Measurements from ENCODE around the gene ZBTB7C.

GRCh38 chr18:48093104-48093503 lies 316.1 kb downstream of the ZBTB7C start:
- TF ChIP-seq JUND (IDR thresholded peaks at IDR 0.05): no peak
- no peak for TF ChIP-seq EZH2phosphoT487 (IDR thresholded peaks at IDR 0.05; ENCODE audit: borderline replicate concordance, low read depth)
- no peak for TF ChIP-seq CTCF (IDR thresholded peaks at IDR 0.05)
- no peak for TF ChIP-seq GATA2 (CRISPR knock-in tag; IDR thresholded peaks at IDR 0.05)
- TF ChIP-seq USF1 (IDR thresholded peaks at IDR 0.05; ENCODE audit: borderline replicate concordance, low read depth): no peak
- TF ChIP-seq POLR2AphosphoS5 (IDR thresholded peaks at IDR 0.05; ENCODE audit: low read depth, low read length): no peak
- TF ChIP-seq EP300 (IDR thresholded peaks at IDR 0.05; ENCODE audit: borderline replicate concordance in 1 of 2, low read depth in 1 of 2, low read length in 1 of 2): no peak
- no peak for TF ChIP-seq REST (IDR thresholded peaks at IDR 0.05; ENCODE audit: low read depth, low read length)
- TF ChIP-seq CHD2 (IDR thresholded peaks at IDR 0.05; ENCODE audit: low read length, partially characterized antibody): no peak
- TF ChIP-seq RAD21 (IDR thresholded peaks at IDR 0.05; ENCODE audit: low read length): no peak

Measured in SK-N-SH (cell line).